Measurements from ENCODE around the gene LETM1.

GRCh38 chr4:1763550-1764080, 92.3 kb downstream of the LETM1 start:
- TF ChIP-seq CTCF (optimal IDR thresholded peaks at IDR 0.05 in 1 of 3, IDR thresholded peaks at IDR 0.05 in 1 of 3, conservative IDR thresholded peaks at IDR 0.05 in 1 of 3; ENCODE audit: extremely low read depth in 1 of 3, insufficient read depth in 2 of 3, low read length in 3 of 3): no peak
- no peak for TF ChIP-seq EZH2 (IDR thresholded peaks at IDR 0.05; ENCODE audit: low read length)

All from keratinocyte (primary cell).